BJ (cell line): ENCODE data around the gene CDK15. TPM values are rescaled to one million over a fixed set of nuclear protein-coding genes. Genes with fewer than 3 reads are reported as not detected.

Source experiments
- CTCF ChIA-PET: fragments of 350-600 bp; formaldehyde crosslinking; extraction: SDS; loops from one replicate; lab custom pipeline; 2021; ENCODE audit warnings: antibody characterized with exemption, inconsistent platforms; lab: Yijun Ruan, JAX
- POLR2A ChIA-PET: fragments of 300-600 bp; sonication (Branson Sonifier 250); formaldehyde crosslinking; extraction: SDS; loops from one replicate; lab custom pipeline; 2021; ENCODE audit warnings: antibody characterized with exemption; lab: Charles Lee
- DNase-seq: peaks from one replicate; pipeline ENCODE4 v3.0.0-alpha.2; 2011; ENCODE audit warnings: low read depth
- H3K27me3 ChIP-seq: 2 replicates; pipeline ENCODE4 v1.6.0; 2011; ENCODE audit warnings: low read length; ENCODE audit not compliant: control insufficient read depth, insufficient read depth
- H3K36me3 ChIP-seq: 2 replicates; pipeline ENCODE4 v1.5.1; 2011; ENCODE audit warnings: low read length; ENCODE audit not compliant: control insufficient read depth, insufficient read depth
- H3K4me3 ChIP-seq: 2 replicates; pipeline ENCODE4 v1.5.1; 2011; ENCODE audit warnings: low read depth, mild to moderate bottlenecking, control low read depth, low read length
- polyA plus RNA-seq: library from polyadenylated mRNA; depleted of rRNA; stranded (reverse); fragments of >200 nt; gene quantifications from 2 replicates; pipeline ENCODE4 v1.2.3, GENCODE V29; 2011
- TF ChIP-seq, protein P1 (sequence below): IDR thresholded peaks from 2 replicates; pipeline ENCODE4 v1.5.1; 2011; ENCODE audit warnings: low read depth, mild to moderate bottlenecking, control low read depth, inconsistent platforms, low read length, moderate library complexity; ENCODE audit not compliant: insufficient read depth

Gene CDK15
- polyA plus RNA-seq, 1 experiment: 8.2 TPM

DNA sequence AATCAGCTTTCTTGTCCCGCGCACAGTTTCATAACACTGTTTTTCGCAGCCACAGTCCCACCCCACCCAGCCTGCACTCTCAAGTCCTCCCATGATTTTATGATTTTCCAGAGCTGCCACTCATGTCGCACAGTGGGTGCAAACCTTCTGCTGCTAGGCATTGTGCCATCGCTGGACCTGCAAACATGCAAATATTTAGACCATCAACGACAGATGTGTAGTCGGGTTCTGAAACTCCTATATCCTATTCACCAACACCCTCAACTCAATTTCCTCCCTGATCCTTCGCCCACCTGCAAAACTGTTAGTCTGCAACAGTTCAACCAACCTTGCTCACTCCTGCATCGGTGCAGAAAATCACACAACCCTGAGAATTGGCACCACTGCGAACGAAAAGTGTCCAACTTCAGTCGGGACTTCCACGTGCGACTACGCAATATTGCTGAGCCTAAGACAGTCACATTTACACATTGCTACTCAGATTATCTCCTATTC is 24.7 kb upstream of the CDK15 start:
- Histone ChIP-seq H3K4me3 (peak overlapping the region; percentile 79), H3K36me3 (no peaks in the 10 kb centered on the region), H3K27me3 (no peaks in the 10 kb centered on the region)
- ChIA-PET POLR2A (interaction anchor here (1.0 kb wide), 2 partner anchors 17 to 73 kb away, joined by 3 to 6 read pairs; no protein-coding TSS in a partner anchor), CTCF (interaction anchor here (0.8 to 1.5 kb wide), 4 partner anchors 10 to 254 kb away, joined by 3 to 4 read pairs (median 4); no protein-coding TSS in a partner anchor)
- TF ChIP-seq, protein P1, sequence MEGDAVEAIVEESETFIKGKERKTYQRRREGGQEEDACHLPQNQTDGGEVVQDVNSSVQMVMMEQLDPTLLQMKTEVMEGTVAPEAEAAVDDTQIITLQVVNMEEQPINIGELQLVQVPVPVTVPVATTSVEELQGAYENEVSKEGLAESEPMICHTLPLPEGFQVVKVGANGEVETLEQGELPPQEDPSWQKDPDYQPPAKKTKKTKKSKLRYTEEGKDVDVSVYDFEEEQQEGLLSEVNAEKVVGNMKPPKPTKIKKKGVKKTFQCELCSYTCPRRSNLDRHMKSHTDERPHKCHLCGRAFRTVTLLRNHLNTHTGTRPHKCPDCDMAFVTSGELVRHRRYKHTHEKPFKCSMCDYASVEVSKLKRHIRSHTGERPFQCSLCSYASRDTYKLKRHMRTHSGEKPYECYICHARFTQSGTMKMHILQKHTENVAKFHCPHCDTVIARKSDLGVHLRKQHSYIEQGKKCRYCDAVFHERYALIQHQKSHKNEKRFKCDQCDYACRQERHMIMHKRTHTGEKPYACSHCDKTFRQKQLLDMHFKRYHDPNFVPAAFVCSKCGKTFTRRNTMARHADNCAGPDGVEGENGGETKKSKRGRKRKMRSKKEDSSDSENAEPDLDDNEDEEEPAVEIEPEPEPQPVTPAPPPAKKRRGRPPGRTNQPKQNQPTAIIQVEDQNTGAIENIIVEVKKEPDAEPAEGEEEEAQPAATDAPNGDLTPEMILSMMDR: no peak
- no peak for DNase-seq

DNA sequence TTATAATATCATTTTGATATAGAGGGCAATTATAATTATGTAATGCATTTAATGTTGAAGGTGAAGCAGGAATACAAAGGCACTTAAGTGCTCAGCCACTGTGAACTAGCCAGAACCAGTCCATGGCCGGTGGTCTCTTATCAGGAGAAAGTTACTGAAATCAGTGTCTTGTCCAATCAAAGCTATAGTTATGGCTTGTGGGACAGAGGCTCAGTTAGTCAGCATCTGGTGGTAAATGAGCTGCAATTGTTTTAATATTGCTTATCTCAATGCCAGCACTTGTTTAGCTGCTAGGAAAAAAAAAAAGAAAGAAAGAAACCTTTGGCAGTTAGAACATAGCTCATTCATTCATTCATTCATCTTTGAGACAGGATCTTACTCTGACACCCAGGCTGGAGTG is 21.8 kb upstream of the CDK15 start:
- CTCF ChIA-PET: no interaction called here
- no peak for DNase-seq
- POLR2A ChIA-PET: no interaction called here

DNA sequence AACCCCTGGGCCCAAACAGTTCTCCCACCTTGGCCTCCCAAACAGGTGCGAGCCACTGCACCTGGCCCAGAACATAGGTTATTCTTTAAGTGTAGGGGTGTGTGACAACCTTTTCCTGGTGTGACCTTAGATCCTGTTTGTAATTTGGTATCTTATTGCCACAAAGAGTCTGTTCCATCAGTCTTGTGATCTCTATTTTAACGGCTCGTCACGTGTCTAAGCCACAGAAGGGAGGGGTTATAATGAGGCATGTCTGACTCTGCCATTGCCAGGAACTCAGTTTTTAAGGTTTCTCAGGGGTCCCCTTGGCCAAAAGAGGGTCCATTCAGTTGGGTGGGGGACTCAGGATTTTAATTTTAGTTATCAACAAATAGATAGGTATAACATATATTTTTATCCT is 21.2 kb upstream of the CDK15 start:
- ChIA-PET CTCF (no interaction called here), POLR2A (no interaction called here)
- TF ChIP-seq, protein P1: no peak
- no peaks in the 10 kb centered on the region for H3K36me3 ChIP-seq
- H3K27me3 ChIP-seq: no peaks in the 10 kb centered on the region
- H3K4me3 ChIP-seq: no peak overlapping the region
- DNase-seq: no peak

More for the DNA sequence above, 21.8 kb upstream of the CDK15 start:
- TF ChIP-seq, protein P1: no peak
- no peaks in the 10 kb centered on the region for H3K36me3 ChIP-seq
- no peaks in the 10 kb centered on the region for H3K27me3 ChIP-seq
- H3K4me3 ChIP-seq: no peak overlapping the region

DNA sequence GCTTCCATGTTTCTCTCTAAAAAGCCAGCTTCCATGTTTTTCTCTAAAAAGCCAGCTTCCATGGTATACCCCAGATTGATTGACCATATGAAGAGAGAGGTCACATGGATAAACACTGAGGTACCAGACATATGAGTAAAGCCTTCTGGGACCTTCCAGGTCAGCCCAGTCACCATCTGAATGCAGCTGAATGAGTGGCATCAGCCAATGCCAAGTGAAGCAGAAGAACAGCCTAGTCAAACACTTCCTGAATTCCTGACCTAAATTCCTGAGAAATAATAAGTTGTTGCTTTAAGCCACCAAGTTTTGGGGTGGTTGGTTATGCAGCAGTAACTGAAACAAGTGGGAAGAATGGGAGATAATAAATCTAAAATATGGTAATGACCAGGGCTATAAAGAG is 19.9 kb upstream of the CDK15 start:
- POLR2A ChIA-PET: no interaction called here
- TF ChIP-seq, protein P1: no peak
- CTCF ChIA-PET: interaction anchor here (0.9 kb wide), 1 partner anchor 10 kb away, joined by 4 read pairs; no protein-coding TSS in a partner anchor
- no peaks in the 10 kb centered on the region for H3K36me3 ChIP-seq
- H3K27me3 ChIP-seq: no peaks in the 10 kb centered on the region
- no peak for DNase-seq
- H3K4me3 ChIP-seq: no peak overlapping the region

DNA sequence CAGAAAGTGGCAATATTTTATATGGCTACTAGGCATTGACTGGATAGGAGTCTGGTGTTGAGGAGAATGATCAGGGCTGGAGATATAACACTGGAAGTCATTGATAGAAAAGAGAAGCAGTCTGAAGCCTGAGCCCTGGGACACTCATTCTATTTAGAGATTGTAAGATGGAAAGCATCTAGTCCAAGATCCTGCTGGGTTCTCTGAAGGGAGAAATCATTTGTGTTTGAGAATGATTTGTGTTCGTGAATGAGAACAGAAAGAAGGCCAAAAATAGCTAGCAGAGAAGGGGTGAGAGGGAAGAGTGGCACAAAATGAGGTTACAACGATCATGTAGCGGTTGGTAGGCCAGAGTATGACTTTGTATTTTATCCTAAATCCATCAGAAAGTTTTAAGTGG is 18.0 kb upstream of the CDK15 start:
- POLR2A ChIA-PET: no interaction called here
- CTCF ChIA-PET: interaction anchor here (1.5 to 1.6 kb wide), 3 partner anchors 72 to 390 kb away, joined by 3 read pairs; no protein-coding TSS in a partner anchor
- TF ChIP-seq, protein P1: no peak
- DNase-seq: no peak
- no peaks in the 10 kb centered on the region for H3K36me3 ChIP-seq
- H3K4me3 ChIP-seq: no peak overlapping the region
- no peaks in the 10 kb centered on the region for H3K27me3 ChIP-seq
